ENCODE results near the gene TRIO.

The TRIO gene

DNA sequence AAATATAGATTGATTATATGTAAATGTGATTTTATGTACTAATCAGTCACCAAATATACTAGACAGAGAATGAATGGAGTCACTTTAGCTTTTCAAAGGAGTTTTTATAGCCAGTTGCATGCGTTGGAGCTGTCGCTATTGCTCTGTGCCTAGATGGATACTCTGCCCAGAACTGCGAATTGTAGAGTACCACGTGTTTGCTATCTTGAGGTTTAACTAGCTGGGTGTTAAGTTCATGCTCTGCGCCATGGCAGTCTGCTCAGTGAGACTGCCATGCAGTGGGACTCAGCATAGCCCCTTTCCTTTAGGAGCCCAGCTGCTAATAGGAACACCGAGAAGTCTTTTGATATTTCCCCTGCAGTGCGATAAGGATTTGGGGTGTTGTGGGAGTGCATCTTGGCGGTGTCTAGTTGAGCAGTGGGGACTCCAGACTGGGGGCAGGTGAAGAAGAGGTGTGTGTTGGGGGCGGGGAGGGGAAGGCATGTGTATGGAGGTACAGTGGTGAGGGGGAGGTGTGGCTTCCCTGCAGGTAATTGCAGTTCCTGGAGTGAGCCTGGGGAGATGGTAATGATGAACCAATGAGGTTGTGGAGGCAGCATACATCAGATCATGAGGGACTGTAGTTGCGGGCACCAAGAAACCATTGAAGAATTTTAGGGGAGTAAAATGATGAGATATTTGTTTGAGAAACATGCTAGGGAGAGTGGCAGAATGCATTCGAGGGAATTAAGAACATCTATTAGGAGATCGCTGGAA, 118.9 kb downstream of the TRIO start:
- H2AFZ ChIP-seq (ENCODE audit: low read depth, low read length), result no peak overlapping the region
- H3K36me3 ChIP-seq (ENCODE audit: insufficient read depth, low read length), result no peaks in the 10 kb centered on the region
- no peak overlapping the region for H3K4me3 ChIP-seq (ENCODE audit: low read depth in 1 of 2, low read length in 2 of 2)
- H4K20me1 ChIP-seq (ENCODE audit: insufficient read depth, low read length), result no peaks in the 10 kb centered on the region
- no peaks in the 10 kb centered on the region for H3K9me3 ChIP-seq (ENCODE audit: insufficient read depth, low read length, severe bottlenecking)
- no peak for TF ChIP-seq EZH2 (IDR thresholded peaks at IDR 0.05; ENCODE audit: borderline replicate concordance, low read depth, low read length, severe bottlenecking)
- TF ChIP-seq, protein P1, sequence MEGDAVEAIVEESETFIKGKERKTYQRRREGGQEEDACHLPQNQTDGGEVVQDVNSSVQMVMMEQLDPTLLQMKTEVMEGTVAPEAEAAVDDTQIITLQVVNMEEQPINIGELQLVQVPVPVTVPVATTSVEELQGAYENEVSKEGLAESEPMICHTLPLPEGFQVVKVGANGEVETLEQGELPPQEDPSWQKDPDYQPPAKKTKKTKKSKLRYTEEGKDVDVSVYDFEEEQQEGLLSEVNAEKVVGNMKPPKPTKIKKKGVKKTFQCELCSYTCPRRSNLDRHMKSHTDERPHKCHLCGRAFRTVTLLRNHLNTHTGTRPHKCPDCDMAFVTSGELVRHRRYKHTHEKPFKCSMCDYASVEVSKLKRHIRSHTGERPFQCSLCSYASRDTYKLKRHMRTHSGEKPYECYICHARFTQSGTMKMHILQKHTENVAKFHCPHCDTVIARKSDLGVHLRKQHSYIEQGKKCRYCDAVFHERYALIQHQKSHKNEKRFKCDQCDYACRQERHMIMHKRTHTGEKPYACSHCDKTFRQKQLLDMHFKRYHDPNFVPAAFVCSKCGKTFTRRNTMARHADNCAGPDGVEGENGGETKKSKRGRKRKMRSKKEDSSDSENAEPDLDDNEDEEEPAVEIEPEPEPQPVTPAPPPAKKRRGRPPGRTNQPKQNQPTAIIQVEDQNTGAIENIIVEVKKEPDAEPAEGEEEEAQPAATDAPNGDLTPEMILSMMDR (IDR thresholded peaks at IDR 0.05; ENCODE audit: borderline replicate concordance, extremely low read depth, low read length, poor library complexity, severe bottlenecking), result no peak
- H3K27me3 ChIP-seq (ENCODE audit: insufficient read depth, low read length, poor library complexity), result peaks cover 14% of the 10 kb centered on the region
- H3K4me2 ChIP-seq (ENCODE audit: insufficient read depth, low read length), result no peak overlapping the region
- H3K9ac ChIP-seq (ENCODE audit: low read depth, low read length), result no peak overlapping the region
- no peaks in the 10 kb centered on the region for H3K79me2 ChIP-seq (ENCODE audit: insufficient read depth, low read length)
- H3K4me1 ChIP-seq (ENCODE audit: insufficient read depth, low read length), result peaks cover 3% of the 10 kb centered on the region; the same call in 1 of the 2 replicates
- ATAC-seq (ENCODE audit: insufficient read depth, low read depth) (no peak), DNase-seq (no peak)
- H3K27ac ChIP-seq (ENCODE audit: low read length), result no peak overlapping the region

DNA sequence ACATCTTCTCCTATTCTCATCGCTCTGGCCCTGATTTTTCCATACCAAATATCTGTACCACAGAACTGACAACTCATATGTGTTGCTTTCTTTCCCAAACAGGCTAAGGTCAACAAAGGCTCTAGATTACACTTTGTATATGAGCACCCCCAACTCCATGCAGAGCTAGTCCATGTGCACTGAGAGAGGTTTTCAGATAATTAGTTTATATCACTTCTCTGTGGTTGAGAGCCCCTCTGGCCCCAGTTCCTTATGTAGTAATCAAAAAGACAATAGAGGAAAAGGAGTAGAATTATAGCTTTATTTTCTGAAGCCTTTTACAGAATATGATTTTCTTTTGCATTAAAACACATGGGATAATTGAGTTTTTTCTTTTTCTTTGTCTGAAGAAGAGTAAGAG, 120.0 kb downstream of the TRIO start:
- H3K4me3 ChIP-seq (ENCODE audit: low read depth in 1 of 2, low read length in 2 of 2), result no peak overlapping the region
- no peak for DNase-seq
- H4K20me1 ChIP-seq (ENCODE audit: insufficient read depth, low read length), result no peaks in the 10 kb centered on the region
- no peaks in the 10 kb centered on the region for H3K79me2 ChIP-seq (ENCODE audit: insufficient read depth, low read length)
- no peaks in the 10 kb centered on the region for H3K36me3 ChIP-seq (ENCODE audit: insufficient read depth, low read length)
- no peak overlapping the region for H3K4me2 ChIP-seq (ENCODE audit: insufficient read depth, low read length)
- no peaks in the 10 kb centered on the region for H3K9me3 ChIP-seq (ENCODE audit: insufficient read depth, low read length, severe bottlenecking)
- no peak for TF ChIP-seq EZH2 (IDR thresholded peaks at IDR 0.05; ENCODE audit: borderline replicate concordance, low read depth, low read length, severe bottlenecking)
- TF ChIP-seq, protein P1 (IDR thresholded peaks at IDR 0.05; ENCODE audit: borderline replicate concordance, extremely low read depth, low read length, poor library complexity, severe bottlenecking), result no peak
- peaks cover 14% of the 10 kb centered on the region for H3K27me3 ChIP-seq (ENCODE audit: insufficient read depth, low read length, poor library complexity)
- no peak overlapping the region for H3K9ac ChIP-seq (ENCODE audit: low read depth, low read length)
- no peak overlapping the region for H3K27ac ChIP-seq (ENCODE audit: low read length)
- ATAC-seq (ENCODE audit: insufficient read depth, low read depth), result no peak
- H3K4me1 ChIP-seq (ENCODE audit: insufficient read depth, low read length), result peaks cover 3% of the 10 kb centered on the region; the same call in 1 of the 2 replicates
- no peak overlapping the region for H2AFZ ChIP-seq (ENCODE audit: low read depth, low read length)

DNA sequence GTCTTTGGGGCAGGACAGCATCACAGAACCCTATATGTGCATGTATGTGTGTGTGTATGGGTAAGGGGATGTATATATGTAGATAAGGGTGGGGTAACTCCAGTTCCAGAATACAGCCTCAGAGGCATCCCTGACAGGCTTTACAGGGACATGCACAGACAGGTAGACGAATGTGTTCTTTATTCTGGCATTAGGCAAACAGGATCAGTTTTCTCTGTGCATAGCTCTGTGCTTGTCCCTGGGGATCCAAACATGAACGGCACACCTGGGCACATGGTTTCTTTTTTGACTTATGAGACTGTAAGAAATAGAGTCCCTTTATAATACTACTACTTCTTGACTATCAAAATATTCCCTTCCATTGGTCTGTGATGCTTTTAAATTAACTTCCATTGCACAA, 120.6 kb downstream of the TRIO start:
- peaks cover 14% of the 10 kb centered on the region for H3K27me3 ChIP-seq (ENCODE audit: insufficient read depth, low read length, poor library complexity)
- H3K4me1 ChIP-seq (ENCODE audit: insufficient read depth, low read length), result peaks cover 3% of the 10 kb centered on the region; the same call in 1 of the 2 replicates
- no peaks in the 10 kb centered on the region for H3K79me2 ChIP-seq (ENCODE audit: insufficient read depth, low read length)
- no peaks in the 10 kb centered on the region for H3K36me3 ChIP-seq (ENCODE audit: insufficient read depth, low read length)
- no peak overlapping the region for H3K9ac ChIP-seq (ENCODE audit: low read depth, low read length)
- H3K27ac ChIP-seq (ENCODE audit: low read length), result no peak overlapping the region
- ATAC-seq (ENCODE audit: insufficient read depth, low read depth) (no peak), DNase-seq (no peak)
- no peak overlapping the region for H3K4me2 ChIP-seq (ENCODE audit: insufficient read depth, low read length)
- H2AFZ ChIP-seq (ENCODE audit: low read depth, low read length), result no peak overlapping the region
- H3K4me3 ChIP-seq (ENCODE audit: low read depth in 1 of 2, low read length in 2 of 2), result no peak overlapping the region
- TF ChIP-seq, protein P1 (IDR thresholded peaks at IDR 0.05; ENCODE audit: borderline replicate concordance, extremely low read depth, low read length, poor library complexity, severe bottlenecking), result no peak
- TF ChIP-seq EZH2 (IDR thresholded peaks at IDR 0.05; ENCODE audit: borderline replicate concordance, low read depth, low read length, severe bottlenecking), result peak; percentile 45
- H4K20me1 ChIP-seq (ENCODE audit: insufficient read depth, low read length), result peaks cover 4% of the 10 kb centered on the region; the same call in 1 of the 2 replicates
- H3K9me3 ChIP-seq (ENCODE audit: insufficient read depth, low read length, severe bottlenecking), result no peaks in the 10 kb centered on the region
